Neural progenitor cell (in vitro differentiated cells): Measurements from ENCODE around the gene SLC17A2.

Experiments
- CTCF ChIP-seq: fragments of 200-600 bp; sonication (generic); IDR thresholded peaks from 2 replicates; pipeline ENCODE4 v1.5.1; 2017; ENCODE audit warnings: antibody characterized with exemption, mild to moderate bottlenecking
- EZH2 ChIP-seq: fragments of 200-600 bp; sonication (generic); IDR thresholded peaks from 2 replicates; pipeline ENCODE4 v1.6.1; 2017; ENCODE audit warnings: antibody characterized with exemption, mild to moderate bottlenecking, moderate library complexity

GRCh38 chr6:25960734-25961133 is 30.2 kb upstream of the SLC17A2 start:
- TF ChIP-seq CTCF (no peak), EZH2 (no peak)
